ENCODE results near the gene GALNT11. TPM values are rescaled to one million over a fixed set of nuclear protein-coding genes. Genes with fewer than 3 reads are reported as not detected.

GALNT11 gene
- total and polyA plus RNA-seq, 2 experiments from 2014 or later, result 41.6 to 49.4 TPM

DNA sequence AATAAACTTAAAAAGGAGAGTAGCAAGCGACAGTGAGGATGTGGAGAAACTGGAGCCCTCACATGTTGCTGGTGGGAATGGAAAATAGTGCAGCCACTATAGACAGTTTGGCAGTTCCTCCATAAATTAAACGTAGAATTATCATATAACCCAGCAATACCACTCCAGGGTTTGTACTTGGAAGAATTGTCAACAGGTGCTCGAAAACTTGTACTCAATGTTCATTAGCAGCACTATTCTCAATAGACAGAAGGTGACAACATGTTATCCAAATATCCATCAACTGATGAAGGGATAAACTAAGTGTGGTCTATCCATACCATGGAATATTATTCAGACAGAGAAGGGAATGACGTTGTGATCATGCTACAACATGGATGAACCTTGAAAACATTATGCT lies 71.9 kb downstream of the GALNT11 start:
- DNase-seq (ENCODE audit: low read depth in 1 of 2, low spot score in 1 of 2), result no peak
- TF ChIP-seq, protein P1, sequence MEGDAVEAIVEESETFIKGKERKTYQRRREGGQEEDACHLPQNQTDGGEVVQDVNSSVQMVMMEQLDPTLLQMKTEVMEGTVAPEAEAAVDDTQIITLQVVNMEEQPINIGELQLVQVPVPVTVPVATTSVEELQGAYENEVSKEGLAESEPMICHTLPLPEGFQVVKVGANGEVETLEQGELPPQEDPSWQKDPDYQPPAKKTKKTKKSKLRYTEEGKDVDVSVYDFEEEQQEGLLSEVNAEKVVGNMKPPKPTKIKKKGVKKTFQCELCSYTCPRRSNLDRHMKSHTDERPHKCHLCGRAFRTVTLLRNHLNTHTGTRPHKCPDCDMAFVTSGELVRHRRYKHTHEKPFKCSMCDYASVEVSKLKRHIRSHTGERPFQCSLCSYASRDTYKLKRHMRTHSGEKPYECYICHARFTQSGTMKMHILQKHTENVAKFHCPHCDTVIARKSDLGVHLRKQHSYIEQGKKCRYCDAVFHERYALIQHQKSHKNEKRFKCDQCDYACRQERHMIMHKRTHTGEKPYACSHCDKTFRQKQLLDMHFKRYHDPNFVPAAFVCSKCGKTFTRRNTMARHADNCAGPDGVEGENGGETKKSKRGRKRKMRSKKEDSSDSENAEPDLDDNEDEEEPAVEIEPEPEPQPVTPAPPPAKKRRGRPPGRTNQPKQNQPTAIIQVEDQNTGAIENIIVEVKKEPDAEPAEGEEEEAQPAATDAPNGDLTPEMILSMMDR (IDR thresholded peaks at IDR 0.05; ENCODE audit: low read depth, low read length), result no peak
- Histone ChIP-seq H3K27me3 (no peaks in the 10 kb centered on the region), H3K4me1 (ENCODE audit: low read depth) (no peaks in the 10 kb centered on the region), H3K27ac (no peak overlapping the region), H3K4me3 (no peak overlapping the region), H3K9me3 (ENCODE audit: low read depth) (no peaks in the 10 kb centered on the region), H3K36me3 (no peaks in the 10 kb centered on the region)

DNA sequence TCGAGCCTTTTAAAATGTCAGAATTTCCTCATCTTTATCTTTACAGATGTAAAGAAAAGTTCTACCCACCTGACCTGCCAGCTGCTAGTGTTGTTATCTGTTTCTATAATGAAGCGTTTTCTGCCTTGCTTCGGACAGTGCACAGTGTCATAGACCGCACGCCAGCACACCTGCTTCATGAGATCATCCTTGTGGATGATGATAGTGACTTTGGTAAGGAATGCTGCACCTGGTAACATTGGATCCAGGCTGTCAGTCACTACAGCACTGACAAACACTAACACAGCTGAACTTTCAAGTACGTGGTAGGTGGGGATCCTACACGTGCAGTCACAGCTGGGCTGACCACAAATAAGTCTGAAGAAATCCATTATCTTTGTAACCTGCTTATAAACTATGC lies 77.6 kb downstream of the GALNT11 start:
- Histone ChIP-seq H3K27ac (no peak overlapping the region), H3K27me3 (no peaks in the 10 kb centered on the region), H3K36me3 (peaks cover 6% of the 10 kb centered on the region), H3K4me3 (no peak overlapping the region), H3K4me1 (ENCODE audit: low read depth) (no peaks in the 10 kb centered on the region), H3K9me3 (ENCODE audit: low read depth) (no peaks in the 10 kb centered on the region)
- TF ChIP-seq, protein P1 (IDR thresholded peaks at IDR 0.05; ENCODE audit: low read depth, low read length), result no peak
- no peak for DNase-seq (ENCODE audit: low read depth in 1 of 2, low spot score in 1 of 2)

DNA sequence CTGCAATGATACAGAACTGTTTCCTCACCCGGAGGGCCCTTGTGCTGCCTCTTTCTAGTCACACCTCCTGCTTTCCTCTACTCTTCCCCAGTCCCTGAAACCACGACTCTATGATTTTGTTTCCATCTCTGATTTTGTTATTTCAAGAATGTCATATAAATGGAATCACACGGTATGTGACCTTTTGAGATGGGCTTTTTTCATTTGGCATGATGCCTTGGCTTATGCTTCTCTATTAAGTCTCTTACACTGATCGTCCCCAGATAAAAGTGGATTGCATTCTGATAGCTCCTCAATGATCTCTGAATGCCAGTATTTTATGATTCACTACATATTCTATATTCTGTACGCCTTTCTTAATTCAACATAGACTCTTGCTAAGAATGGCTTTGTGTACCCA lies 78.2 kb downstream of the GALNT11 start:
- H3K4me1 ChIP-seq (ENCODE audit: low read depth), result peaks cover 5% of the 10 kb centered on the region
- no peaks in the 10 kb centered on the region for H3K27me3 ChIP-seq
- no peaks in the 10 kb centered on the region for H3K9me3 ChIP-seq (ENCODE audit: low read depth)
- H3K4me3 ChIP-seq, result no peak overlapping the region
- TF ChIP-seq, protein P1 (IDR thresholded peaks at IDR 0.05; ENCODE audit: low read depth, low read length), result no peak
- H3K36me3 ChIP-seq, result peaks cover 6% of the 10 kb centered on the region
- H3K27ac ChIP-seq, result no peak overlapping the region
- no peak for DNase-seq (ENCODE audit: low read depth in 1 of 2, low spot score in 1 of 2)

DNA sequence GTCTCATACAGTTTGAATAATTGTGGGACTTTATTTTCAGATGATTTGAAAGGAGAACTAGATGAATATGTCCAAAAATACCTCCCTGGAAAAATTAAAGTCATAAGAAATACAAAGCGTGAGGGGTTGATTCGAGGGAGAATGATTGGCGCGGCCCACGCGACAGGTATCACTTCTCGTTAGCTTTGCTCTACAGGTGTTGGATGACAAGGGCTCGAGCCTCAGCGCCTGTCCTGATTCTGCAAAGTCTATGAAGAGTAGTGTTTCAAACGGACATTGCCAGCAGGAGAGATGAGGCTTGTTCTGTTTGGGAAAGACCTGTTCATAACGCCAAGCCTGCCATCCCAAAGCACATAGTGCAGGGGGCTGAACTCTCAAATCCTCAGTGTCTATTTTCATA lies 79.7 kb downstream of the GALNT11 start:
- TF ChIP-seq, protein P1 (IDR thresholded peaks at IDR 0.05; ENCODE audit: low read depth, low read length), result no peak
- no peak for DNase-seq (ENCODE audit: low read depth in 1 of 2, low spot score in 1 of 2)

DNA sequence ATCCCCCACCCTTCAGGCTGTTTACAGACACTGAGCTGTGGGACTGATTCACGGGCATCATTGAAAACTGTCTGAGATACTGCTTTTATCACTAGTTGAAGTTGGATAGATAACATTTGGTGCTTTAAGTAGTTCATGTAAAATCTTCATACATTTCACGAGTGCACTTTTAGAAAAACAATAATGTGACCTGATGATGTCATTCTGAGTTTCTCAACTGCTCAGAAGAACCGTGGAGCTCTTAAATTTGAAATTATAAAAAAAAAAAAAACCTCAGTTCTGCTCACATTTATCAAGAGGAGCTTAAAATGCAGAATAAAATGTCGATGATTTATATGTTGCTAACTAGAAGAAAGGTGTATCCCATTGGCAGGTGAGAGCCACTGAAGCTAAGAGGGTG lies 81.5 kb downstream of the GALNT11 start:
- Histone ChIP-seq H3K9me3 (ENCODE audit: low read depth) (no peaks in the 10 kb centered on the region), H3K4me1 (ENCODE audit: low read depth) (peaks cover 7% of the 10 kb centered on the region), H3K4me3 (no peak overlapping the region), H3K27ac (peak overlapping the region; percentile 71), H3K36me3 (peaks cover 9% of the 10 kb centered on the region), H3K27me3 (no peaks in the 10 kb centered on the region)
- no peak for DNase-seq (ENCODE audit: low read depth in 1 of 2, low spot score in 1 of 2)
- TF ChIP-seq, protein P1 (IDR thresholded peaks at IDR 0.05; ENCODE audit: low read depth, low read length), result no peak

More for the DNA sequence above, 79.7 kb downstream of the GALNT11 start:
- Histone ChIP-seq H3K27me3 (no peaks in the 10 kb centered on the region), H3K36me3 (peaks cover 7% of the 10 kb centered on the region), H3K9me3 (ENCODE audit: low read depth) (no peaks in the 10 kb centered on the region), H3K27ac (no peak overlapping the region), H3K4me1 (ENCODE audit: low read depth) (peaks cover 7% of the 10 kb centered on the region), H3K4me3 (no peak overlapping the region)

DNA sequence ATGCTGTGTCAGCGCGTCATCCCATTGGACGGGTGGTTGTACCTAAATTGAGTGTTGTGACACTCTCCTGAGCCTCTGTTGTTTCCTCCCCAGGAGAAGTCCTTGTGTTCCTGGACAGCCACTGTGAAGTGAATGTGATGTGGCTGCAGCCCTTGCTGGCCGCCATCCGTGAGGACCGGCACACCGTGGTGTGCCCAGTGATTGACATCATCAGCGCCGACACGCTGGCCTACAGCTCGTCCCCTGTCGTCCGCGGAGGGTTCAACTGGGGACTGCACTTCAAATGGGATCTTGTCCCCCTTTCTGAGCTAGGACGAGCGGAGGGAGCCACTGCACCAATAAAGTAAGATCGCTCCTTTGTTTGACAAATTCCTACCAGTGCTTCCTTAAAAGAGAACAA lies 82.5 kb downstream of the GALNT11 start:
- no peaks in the 10 kb centered on the region for H3K9me3 ChIP-seq (ENCODE audit: low read depth)
- no peak overlapping the region for H3K4me3 ChIP-seq
- peaks cover 10% of the 10 kb centered on the region for H3K36me3 ChIP-seq
- peaks cover 7% of the 10 kb centered on the region for H3K4me1 ChIP-seq (ENCODE audit: low read depth)
- TF ChIP-seq, protein P1 (IDR thresholded peaks at IDR 0.05; ENCODE audit: low read depth, low read length), result no peak
- H3K27ac ChIP-seq, result peak overlapping the region; percentile 71
- DNase-seq (ENCODE audit: low read depth in 1 of 2, low spot score in 1 of 2), result no peak
- no peaks in the 10 kb centered on the region for H3K27me3 ChIP-seq
